SKM-1 treated with dmso at 0.1 percent for 144 hours (cell line): ENCODE measurements around the gene RALGPS2.

Experiments used
- DNase-seq: peaks from one replicate; lab custom pipeline; 2025; ENCODE audit not compliant: unreplicated experiment; lab: John Stamatoyannopoulos, UW

Gene RALGPS2

DNA sequence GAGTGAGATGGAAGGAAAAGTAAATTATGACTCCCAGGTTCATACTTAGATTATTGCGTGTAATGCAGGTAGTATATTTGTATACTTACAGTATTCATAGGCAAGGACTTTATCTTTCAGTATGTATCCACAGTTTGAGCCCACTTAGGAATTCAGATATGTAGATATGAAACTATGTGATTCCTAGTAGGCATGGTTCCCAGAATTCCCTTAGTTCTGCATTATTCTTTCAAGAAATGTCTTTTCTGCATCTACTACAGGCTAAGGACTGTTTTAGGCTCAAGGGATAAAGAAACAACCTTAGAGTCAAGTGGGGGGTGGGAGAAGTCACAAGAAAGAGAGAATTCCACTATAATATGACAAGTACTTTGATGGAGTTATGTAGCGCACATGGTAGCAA, 132.1 kb downstream of the RALGPS2 start:
- no peak for DNase-seq

DNA sequence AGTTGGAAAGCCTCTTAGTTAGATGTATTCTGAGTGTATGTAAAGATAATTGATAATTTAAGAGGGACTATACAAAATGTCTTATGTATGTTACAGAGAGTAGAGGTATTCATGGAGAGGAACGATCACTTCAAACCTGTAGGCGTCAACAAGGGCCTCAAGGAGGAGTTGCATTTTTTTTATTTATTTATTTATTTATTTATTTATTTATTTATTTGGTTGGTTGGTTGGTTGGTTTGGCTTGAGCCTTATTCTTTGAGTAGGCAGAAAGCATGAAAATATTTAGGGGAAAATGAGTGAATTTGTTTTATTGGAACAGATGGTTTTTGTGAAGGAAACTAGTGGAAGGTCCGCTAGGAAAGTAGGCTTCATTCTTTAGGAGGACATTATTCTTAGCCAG, 137.4 kb downstream of the RALGPS2 start:
- DNase-seq, result no peak

DNA sequence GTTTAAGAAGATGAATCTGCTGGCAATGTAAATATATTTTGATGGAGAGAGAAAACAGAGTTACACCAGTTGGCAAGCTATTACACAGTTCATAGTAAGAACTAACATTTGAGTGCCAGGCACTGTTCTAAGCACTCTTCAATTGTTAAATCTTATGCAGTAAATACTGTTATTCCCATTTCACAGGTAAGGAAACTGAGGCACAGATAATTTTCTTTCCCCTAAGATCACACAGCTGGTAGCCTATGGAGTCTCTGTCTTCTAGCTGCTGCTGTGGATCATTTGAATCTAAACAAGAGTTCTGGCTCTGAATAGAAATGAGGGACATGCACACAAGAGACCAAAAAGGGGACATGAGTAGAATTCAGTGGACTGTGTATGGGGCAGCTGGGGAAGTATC, 137.8 kb downstream of the RALGPS2 start:
- no peak for DNase-seq

DNA sequence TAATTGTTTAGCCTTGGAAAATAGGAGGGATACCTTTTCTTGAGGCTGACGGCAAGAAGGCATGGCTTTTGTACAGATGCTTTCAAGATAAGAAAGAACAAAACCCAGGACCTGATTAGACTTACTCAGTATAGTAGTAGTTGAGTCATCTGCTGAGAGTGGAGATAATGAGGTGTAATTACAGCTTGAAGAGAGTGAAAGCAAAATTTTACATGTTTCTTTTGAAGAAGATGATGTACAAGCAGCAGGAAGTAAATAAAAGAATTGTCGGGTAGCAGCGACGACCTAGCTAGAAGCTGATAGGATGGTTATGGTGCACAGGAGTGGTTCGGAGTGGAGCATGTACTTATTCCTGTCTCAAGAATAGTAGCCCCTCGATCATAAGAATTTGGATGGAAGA, 139.3 kb downstream of the RALGPS2 start:
- DNase-seq, result no peak

DNA sequence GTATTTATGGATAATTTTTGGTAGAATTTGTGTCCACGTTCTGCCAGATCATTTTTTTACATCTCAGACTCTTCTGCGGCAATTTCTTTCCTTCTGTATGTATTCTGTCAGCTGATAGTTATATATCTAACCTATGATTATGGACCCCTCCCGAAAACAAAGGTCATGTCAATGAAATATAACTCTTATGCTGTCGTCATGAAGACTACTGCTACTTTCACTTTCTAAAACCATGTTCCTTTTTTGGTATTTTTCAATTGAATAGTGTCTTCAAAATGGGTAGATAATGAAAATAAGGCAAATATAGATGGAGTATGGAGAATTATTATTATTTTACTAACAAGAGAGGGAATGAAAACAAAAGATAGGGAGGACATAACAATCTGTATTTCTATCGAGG, 142.6 kb downstream of the RALGPS2 start:
- no peak for DNase-seq

DNA sequence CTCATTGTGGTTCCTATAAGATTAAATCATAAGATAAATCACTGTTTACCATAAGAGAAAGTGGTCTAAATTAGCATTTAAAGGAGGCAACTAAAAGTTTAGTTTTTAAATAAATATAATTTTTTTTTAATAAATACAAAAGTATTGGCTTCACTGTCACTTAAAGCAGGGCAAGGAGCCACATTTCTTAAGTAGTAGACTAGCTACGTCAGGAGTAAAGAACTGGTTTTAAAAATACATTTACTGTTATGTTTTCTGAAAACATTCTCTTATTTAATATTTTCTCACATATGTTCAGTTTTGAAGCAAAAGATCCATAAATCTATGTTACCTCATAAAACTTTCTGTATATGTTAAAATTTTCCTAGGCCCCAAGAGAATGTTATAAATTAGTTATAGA, 143.7 kb downstream of the RALGPS2 start:
- DNase-seq, result no peak

DNA sequence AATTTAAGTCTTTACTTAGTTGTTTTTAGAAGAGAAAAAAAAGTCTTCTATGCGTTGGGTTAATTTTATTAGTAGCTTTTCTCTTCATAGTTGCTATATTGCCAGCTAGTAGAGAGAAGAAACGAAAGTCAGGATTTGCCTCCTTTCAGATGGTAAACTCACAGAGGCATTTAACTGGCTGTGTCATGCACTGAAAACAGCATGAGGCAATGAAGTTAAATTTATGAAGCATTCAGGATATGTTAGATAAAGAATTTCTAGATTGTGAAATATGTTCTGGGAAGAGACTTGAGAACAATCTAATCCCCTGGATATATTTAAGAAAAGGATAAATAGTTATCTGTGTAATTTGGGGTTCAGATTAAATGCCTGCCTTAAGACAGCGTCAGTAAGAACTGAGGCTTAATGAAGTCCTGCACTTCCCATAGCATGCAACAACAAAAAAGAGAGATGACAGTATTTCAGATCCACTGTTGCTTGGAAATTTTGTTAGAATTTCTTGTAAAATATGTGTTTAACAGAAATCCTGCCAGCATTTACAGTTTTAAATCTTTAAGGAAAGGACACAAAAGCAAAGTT, 144.2 kb downstream of the RALGPS2 start:
- DNase-seq, result no peak

DNA sequence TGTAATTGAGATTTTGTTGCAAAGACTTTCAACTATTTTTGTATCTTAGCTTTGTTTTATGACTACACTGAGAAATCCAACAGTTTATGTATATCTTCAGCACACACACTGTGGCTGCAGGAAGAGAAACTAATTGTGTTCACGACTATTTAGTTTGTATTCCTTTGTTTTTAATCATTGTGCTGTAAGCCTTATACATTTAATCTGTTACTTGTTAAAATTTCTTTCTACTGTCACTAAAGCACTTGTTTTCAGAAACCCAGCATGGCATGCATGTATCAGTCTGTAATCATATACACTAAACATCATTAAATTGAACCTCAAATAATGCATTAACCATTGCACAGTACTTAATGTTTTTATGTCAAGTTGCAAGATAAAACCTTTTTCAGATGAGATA, 145.2 kb downstream of the RALGPS2 start:
- no peak for DNase-seq

DNA sequence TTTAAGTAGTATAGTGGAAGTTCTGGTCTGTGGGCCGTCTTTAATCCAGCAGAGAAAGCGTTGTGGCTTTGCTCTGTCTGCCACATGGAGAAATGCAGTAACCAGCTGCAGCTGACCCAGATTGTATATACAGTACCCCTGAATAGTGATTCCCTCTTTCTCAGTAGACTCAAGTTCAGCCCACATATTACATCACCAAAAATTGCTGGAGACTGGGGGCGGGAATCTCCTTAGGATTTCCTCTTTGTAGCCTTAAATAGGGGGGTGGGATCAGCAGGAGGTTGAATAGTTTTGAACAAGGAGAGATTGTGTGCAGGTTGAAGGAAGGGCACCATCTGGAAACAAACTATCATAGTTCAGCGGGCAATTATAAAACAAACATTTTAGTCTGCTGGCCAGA, 145.9 kb downstream of the RALGPS2 start, which contains the start of gene ANGPTL1:
Gene ANGPTL1 (minus strand): TSS at position 134 of the 400 bp plus-strand sequence. CDS start 5,301 bp downstream, outside the sequence.
- DNase-seq, result no peak

DNA sequence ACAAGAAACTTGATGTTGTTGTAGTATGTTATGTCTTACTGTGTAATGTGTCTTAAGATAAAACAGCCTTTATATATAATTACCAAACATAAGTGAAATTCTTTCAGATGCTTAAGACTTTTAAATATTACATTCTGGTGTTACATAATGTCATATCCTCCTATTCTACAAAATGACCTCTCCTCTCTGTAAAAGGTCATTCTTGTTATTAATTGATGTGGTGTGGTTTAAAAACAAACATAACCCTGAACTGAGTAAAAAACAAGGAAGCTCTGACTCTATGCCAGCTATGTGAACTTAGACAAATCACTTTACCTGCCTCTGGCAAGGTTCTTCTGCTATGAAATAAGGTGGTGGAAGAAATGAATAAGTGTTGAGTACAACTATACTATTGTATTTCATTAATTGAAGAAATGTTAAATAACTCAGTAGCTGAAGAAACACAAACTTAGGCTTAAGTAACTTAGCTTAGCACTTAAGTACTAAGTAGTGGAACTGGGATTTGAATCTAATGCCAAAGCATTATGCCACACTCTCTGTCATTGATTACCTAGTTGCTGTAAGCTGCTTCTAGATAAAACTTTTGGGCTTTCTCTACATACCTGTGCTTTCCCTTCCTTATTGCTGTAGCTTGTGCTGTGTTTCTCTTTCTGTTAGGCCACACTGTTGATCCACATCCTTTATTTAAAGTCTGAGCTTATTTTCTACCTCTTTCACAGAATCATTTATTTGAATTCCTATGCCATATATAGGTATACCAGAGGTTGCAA, 146.7 kb downstream of the RALGPS2 start:
- DNase-seq, result no peak

DNA sequence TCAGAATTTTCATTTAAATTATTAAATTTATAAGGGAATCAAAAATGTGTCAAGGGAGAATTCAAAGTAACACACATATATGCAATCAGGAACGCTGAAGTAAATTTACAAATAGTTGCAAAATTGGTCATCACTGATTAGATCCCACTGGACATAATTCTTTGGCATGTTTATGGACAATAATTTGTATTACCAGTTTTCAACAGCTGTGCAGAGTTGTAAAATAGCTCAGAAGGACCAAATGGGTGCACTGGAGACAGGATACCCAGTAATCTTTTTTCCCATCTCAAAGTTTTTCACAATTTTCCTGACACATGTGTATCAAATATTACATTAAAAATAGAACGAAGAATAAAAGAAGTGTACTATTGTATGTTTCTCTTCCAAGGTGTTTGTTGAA, 149.9 kb downstream of the RALGPS2 start:
- DNase-seq, result no peak

DNA sequence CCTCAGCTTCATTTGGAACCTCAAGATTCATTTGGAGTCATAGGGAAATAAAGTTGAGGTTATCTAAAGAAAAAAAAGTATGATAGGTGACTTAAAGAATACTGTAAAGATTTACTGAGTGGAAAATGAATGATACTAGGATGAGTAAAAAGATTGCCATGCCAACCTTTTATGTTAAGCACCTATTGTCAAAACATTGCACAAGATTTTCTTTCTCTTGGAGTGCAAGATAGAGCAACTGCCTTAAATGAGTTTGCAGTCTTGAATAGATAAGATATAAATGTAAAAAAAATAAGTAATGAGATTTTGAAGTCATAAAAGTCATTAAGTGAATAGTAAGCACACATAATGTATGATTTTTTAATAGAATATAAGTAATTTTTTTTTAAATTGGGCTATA, 150.9 kb downstream of the RALGPS2 start:
- DNase-seq, result no peak

DNA sequence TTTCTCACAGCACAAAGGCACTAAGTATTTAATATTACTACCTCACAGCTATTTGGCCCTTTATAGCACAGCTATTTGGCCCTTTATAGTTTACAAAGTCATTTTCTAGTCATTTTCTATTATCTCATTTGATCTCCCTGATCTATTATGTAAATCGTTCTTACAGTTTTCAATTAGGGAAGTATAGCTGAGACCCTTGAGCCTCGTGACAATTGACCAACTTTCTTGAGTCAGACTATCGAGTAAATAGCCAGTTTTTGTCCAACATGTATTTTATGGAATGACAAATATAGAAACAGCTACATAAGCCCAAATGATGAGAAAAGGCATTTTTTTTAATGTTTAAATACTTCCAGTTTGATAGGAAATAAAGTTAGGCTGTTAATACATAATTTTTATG, 152.9 kb downstream of the RALGPS2 start:
- no peak for DNase-seq

DNA sequence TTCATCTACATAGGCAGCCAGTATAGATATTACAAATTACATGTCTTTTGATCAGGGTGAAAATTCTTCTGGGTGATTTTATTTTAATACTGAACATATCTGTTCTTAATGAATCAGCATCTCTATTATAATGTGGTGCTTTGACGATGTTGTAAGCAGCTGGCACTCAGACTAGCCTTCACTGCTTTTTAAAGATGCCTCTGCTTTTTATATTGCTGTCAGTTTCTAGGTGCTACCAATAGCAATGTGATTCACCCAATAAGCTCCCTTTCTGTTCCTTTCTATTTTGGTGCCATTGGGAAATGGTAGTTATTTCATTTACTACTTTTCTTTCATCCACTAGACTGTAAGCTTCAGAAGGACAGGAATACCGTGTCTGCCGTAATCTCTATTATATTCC, 156.9 kb downstream of the RALGPS2 start:
- no peak for DNase-seq

DNA sequence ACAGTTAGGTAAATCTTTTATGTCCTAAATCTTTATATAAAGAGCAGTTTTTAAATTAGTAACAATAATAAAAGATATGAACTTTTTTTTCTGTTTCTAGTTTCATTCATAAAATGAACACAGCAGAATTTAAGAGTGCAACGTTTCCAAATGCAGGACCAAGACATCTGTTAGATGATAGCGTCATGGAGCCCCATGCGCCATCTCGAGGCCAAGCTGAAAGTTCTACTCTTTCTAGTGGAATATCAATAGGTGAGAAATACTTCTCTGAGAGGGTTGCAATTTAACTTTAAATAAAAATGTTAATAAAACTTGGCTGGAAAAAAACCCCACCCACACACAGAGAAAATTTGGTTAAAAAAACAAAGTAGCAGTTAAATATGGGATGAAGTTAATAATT, 160.8 kb downstream of the RALGPS2 start:
- DNase-seq, result no peak

DNA sequence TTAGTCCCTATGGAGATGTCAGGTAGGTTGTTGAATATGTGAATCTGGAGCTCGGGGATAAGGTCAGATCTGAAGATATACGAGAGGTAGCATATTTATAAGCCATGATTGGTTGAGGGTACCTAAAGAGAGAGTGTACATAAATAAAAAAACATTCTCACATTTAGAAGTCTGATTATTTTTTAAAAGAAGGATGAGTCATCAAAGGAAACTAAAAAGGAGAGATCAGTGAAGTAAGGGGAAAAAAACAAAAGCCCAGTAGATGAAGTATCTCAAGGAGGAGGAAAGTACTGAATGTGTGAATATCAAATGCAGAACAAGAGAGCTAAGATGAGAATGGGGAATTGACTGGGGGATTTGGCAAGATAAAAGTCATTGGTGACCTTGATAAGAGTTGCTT, 161.5 kb downstream of the RALGPS2 start:
- DNase-seq, result no peak

DNA sequence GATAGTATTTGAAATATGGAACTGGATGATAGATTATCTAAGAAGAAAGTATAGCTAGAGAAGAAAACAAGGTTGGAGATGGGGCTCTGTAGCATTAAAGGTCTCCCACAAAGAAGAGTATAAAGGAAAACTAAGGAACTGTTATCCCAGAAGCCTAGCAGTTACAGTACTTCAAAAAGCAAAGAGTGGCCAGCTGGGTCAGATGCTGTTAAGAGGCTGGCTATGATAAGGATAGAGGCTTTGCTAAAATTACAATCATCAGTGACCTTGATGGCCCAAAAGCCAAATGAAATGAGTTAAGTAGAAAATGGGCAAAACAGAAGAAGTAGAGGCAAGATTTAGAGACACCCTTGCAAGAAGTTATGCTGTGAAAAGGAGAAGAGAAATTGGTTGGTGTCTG, 170.9 kb downstream of the RALGPS2 start:
- no peak for DNase-seq

DNA sequence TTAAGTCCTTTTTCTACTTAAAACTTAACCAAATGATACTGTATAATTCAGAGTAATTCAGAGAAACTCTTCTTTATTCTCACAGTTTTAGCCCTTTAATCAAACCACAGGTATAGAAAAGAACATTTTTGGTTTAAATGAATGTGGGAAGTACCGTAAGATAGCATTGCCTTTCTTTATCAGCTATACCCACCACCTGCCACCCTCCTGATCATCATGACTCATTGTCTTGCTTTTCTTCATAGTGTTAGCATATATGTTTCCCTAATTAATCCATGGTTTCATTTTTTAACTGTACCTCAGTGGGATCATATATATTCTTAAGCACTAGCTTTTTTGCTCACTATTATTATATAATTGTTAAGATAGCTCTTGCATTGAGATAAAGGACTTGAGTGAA, 173.4 kb downstream of the RALGPS2 start:
- no peak for DNase-seq

DNA sequence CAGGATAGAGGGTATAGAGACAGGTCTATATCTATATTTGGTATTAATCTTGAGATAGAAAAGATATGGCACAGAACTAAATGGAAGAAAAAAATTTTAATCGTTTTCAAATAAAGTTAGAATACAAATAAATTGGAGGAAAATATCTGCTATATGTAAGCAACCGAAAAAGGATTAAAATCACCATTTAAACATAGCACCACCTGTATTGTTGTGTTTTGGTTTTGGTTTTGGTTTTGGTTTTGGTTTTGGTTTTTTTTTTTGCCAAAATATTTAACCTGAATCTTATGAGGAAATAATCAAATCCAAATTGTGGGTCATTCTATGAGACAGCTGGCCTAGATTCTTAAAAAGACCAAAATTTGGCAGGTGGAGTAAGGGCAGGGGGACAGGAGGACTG, 174.4 kb downstream of the RALGPS2 start:
- no peak for DNase-seq

DNA sequence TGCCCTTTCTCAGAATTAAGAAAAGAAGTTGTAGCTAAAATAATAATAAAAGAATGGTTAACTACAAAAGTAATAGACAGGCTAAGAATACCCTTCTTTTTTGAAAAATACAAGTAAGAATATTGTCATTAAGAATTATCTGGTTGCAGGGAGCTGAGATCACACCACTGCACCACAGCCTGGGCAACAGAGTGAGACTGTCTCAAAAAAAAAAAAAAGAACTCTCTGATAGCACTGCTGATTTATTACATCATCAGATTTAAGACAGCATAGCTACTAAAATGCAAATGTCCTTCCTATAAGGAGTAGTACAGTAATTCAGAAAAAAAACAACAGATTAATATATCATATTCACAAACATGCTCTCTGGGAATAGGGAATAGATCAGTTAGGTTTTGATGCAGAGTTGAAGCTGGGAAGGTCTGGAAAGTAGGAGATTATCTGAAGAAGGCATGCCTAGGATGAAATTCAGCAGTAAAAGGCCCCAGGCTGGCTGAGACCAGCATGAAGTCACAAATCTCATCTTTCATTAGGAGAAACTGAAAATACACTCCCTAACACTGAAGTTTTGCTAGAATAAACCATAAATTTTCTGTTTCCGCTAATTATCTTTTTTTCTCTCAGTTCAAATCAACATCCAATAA, 176.6 kb downstream of the RALGPS2 start:
- no peak for DNase-seq

DNA sequence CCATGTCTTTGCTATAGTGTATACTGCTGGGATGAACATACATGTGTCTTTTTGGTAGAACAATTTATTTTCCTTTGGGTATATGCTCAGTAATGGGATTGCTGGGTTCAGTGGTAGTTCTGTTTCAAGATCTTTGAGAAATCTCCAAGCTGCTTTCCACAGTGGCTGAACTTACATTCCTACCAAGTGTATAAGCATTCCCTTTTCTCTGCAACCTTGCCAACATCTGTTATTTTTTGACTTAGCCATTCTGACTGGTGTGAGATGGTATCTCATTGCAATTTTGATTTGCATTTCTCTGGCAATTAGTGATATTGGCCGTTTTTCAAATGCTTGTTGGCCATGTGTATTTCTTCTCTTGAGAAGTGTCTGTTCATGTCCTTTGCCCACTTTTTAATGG, 183.3 kb downstream of the RALGPS2 start:
- DNase-seq, result no peak

DNA sequence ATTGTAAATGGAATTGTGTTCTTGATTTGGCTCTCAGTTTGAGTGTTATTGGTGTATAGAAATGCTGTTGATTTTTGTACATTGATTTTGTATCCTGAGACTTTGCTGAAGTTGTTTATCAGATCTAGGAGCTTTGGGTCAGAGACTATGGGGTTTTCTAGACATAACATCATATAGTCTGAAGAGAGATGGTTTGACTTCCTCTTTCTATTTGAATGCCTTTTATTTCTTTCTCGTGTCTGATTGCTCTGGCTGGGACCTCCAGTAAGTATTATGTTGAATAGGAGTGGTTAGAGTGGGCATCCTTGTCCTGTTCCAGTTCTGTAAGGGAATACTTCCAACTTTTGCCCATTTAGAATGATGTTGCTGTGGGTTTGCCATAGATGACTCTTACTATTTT, 185.0 kb downstream of the RALGPS2 start:
- DNase-seq, result no peak
